Osteocyte (in vitro differentiated cells): ENCODE data around the gene SCGB2A2. TPM values are rescaled to one million over a fixed set of nuclear protein-coding genes. Genes with fewer than 3 reads are reported as not detected.

Source experiments
- DNase-seq: peaks from one replicate; pipeline ENCODE4 v3.0.0; 2021; ENCODE audit warnings: mixed read lengths; ENCODE audit not compliant: unreplicated experiment; ENCODE audit errors: extremely low spot score
- H3K27ac Mint-ChIP-seq: one replicate; pipeline ENCODE4 v1.8.0; 2021; ENCODE audit warnings: mild to moderate bottlenecking, mixed read lengths; ENCODE audit not compliant: unreplicated experiment
- H3K27me3 Mint-ChIP-seq: one replicate; pipeline ENCODE4 v1.8.0; 2021; ENCODE audit warnings: mixed read lengths; ENCODE audit not compliant: unreplicated experiment
- H3K36me3 Mint-ChIP-seq: one replicate; pipeline ENCODE4 v1.8.0; 2021; ENCODE audit warnings: mixed read lengths; ENCODE audit not compliant: unreplicated experiment
- H3K4me1 Mint-ChIP-seq: one replicate; pipeline ENCODE4 v1.8.0; 2021; ENCODE audit warnings: mixed read lengths; ENCODE audit not compliant: unreplicated experiment
- H3K4me3 Mint-ChIP-seq: one replicate; pipeline ENCODE4 v1.8.0; 2021; ENCODE audit warnings: mild to moderate bottlenecking, moderate library complexity, mixed read lengths; ENCODE audit not compliant: unreplicated experiment
- H3K9me3 Mint-ChIP-seq: one replicate; pipeline ENCODE4 v1.8.0; 2021; ENCODE audit warnings: mixed read lengths; ENCODE audit not compliant: unreplicated experiment
- total RNA-seq: library from RNA; stranded (reverse); gene quantifications from 2 replicates; pipeline ENCODE4 v1.2.1, GENCODE V29; 2021
- TF ChIP-seq, protein P1 (sequence below): fragments of 200-600 bp; sonication (generic); IDR thresholded peaks from 2 replicates; pipeline ENCODE4 v1.5.0; 2021; ENCODE audit warnings: antibody characterized with exemption, mild to moderate bottlenecking, moderate library complexity

The SCGB2A2 gene
- total RNA-seq, 1 donor from 2014 or later: not detected

DNA sequence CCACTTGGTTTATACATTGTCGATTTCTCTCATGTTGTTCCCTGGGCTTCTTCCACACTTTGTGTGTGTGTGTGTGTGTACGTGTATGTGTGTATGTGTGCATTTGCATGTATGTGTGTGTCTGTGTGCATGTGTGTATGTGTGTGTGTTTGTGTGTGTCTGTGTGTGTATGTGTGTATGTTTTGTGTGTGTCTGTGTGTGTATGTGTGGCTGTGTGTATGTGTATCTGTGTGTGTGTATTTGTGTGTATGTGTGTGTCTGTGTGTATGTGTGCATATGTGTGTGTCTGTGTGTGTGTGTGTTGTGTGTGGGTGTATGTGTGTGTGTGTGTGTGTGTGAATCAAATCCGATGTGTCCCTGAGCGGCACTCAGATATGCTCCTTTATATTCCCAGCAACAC is 32.5 kb upstream of the SCGB2A2 start:
- Mint-ChIP-seq H3K9me3 (no peaks in the 10 kb centered on the region), H3K4me1 (no peaks in the 10 kb centered on the region), H3K27ac (no peak overlapping the region), H3K36me3 (no peaks in the 10 kb centered on the region), H3K4me3 (no peak overlapping the region), H3K27me3 (peaks cover 30% of the 10 kb centered on the region)
- TF ChIP-seq, protein P1, sequence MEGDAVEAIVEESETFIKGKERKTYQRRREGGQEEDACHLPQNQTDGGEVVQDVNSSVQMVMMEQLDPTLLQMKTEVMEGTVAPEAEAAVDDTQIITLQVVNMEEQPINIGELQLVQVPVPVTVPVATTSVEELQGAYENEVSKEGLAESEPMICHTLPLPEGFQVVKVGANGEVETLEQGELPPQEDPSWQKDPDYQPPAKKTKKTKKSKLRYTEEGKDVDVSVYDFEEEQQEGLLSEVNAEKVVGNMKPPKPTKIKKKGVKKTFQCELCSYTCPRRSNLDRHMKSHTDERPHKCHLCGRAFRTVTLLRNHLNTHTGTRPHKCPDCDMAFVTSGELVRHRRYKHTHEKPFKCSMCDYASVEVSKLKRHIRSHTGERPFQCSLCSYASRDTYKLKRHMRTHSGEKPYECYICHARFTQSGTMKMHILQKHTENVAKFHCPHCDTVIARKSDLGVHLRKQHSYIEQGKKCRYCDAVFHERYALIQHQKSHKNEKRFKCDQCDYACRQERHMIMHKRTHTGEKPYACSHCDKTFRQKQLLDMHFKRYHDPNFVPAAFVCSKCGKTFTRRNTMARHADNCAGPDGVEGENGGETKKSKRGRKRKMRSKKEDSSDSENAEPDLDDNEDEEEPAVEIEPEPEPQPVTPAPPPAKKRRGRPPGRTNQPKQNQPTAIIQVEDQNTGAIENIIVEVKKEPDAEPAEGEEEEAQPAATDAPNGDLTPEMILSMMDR: no peak
- no peak for DNase-seq

GRCh38 chr11:62238151-62238550 is 31.8 kb upstream of the SCGB2A2 start:
- Mint-ChIP-seq H3K9me3 (no peaks in the 10 kb centered on the region), H3K36me3 (no peaks in the 10 kb centered on the region), H3K27ac (no peak overlapping the region), H3K4me1 (no peaks in the 10 kb centered on the region), H3K4me3 (no peak overlapping the region), H3K27me3 (peaks cover 26% of the 10 kb centered on the region)
- TF ChIP-seq, protein P1: no peak
- no peak for DNase-seq

DNA sequence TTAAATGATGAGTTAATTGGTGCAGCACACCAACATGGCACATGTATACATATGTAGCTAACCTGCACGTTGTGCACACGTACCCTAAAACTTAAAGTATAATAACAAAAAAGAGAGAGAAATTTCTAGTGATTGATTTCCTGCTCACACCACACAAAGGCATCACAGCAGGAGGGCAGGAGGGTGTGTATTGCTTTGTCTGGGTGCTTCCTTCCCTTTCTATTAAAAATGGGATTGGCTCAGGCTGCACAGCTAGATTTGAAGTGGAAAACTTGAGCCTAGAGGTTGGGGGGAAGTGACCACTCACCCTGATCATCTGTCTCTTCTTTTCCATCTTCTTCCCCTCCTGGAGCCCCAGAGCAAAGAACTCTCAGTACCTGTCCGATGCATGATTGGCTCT is 28.9 kb upstream of the SCGB2A2 start:
- Mint-ChIP-seq H3K9me3 (no peaks in the 10 kb centered on the region), H3K36me3 (no peaks in the 10 kb centered on the region), H3K27me3 (peaks cover 13% of the 10 kb centered on the region), H3K4me3 (no peak overlapping the region), H3K4me1 (no peaks in the 10 kb centered on the region), H3K27ac (no peak overlapping the region)
- TF ChIP-seq, protein P1: no peak
- no peak for DNase-seq

GRCh38 chr11:62242021-62242420 is 27.9 kb upstream of the SCGB2A2 start, which contains the start of gene SCGB1D2:
Gene SCGB1D2 (plus strand): TSS chr11:62242239. CDS start chr11:62242308, 69 bp downstream.
- no peaks in the 10 kb centered on the region for H3K4me1 Mint-ChIP-seq
- no peak for DNase-seq
- TF ChIP-seq, protein P1: no peak
- H3K9me3 Mint-ChIP-seq: no peaks in the 10 kb centered on the region
- H3K4me3 Mint-ChIP-seq: no peak within 1 kb of the TSS
- H3K27me3 Mint-ChIP-seq: peaks cover 13% of the 10 kb centered on the region
- no peak within 1 kb of the TSS for H3K27ac Mint-ChIP-seq
- no peaks in the 10 kb centered on the region for H3K36me3 Mint-ChIP-seq

GRCh38 chr11:62245271-62245753 is 24.6 kb upstream of the SCGB2A2 start:
- Mint-ChIP-seq H3K4me3 (no peak overlapping the region), H3K27ac (no peak overlapping the region), H3K36me3 (no peaks in the 10 kb centered on the region), H3K27me3 (peaks cover 5% of the 10 kb centered on the region), H3K9me3 (peaks cover 6% of the 10 kb centered on the region), H3K4me1 (no peaks in the 10 kb centered on the region)
- TF ChIP-seq, protein P1: no peak
- no peak for DNase-seq
